K562 (cell line): Measurements from ENCODE around the gene CAGE1. TPM values are rescaled to one million over a fixed set of nuclear protein-coding genes. Genes with fewer than 3 reads are reported as not detected.

Source experiments
- ATAC-seq: fragments of 200-7000 bp; cut with Tn5 transposase; 3 replicates; pipeline ENCODE4 v1.9.1; 2020; ENCODE audit warnings: moderate library complexity
- BruUV-seq: library from RNA; stranded (reverse); fragments of 400-500 nt; replicated peaks from 2 replicates; lab custom pipeline; 2021; lab: Mats Ljungman, UMichigan
- CTCF ChIA-PET: fragments of 300-600 bp; formaldehyde crosslinking; extraction: SDS; loops from one replicate; lab custom pipeline; 2021; ENCODE audit warnings: low intra/inter-chr PET ratio; lab: Yijun Ruan, JAX
- POLR2A ChIA-PET: fragments of 300-600, 350-650 bp; sonication (Branson Sonifier 250); formaldehyde crosslinking; extraction: SDS; loops from one replicate; lab custom pipeline; 2021; ENCODE audit warnings: antibody characterized with exemption, inconsistent platforms; lab: Yijun Ruan, JAX
- DNase-seq, 4 experiments: peaks; one replicate each; pipeline versions ENCODE4 v3.0.0 to v3.0.0-alpha.2; 2011 to 2018; ENCODE audit warnings: low spot score in 3 of 4, mixed read lengths in 3 of 4; ENCODE audit errors: extremely low read depth in 1 of 4
- FAIRE-seq: peaks from 2 replicates; lab custom pipeline; 2011; peaks lifted over from hg19 to GRCh38; lab: Jason Lieb, UNC
- H2AFZ ChIP-seq: 2 replicates; pipeline ENCODE4 v1.6.0; 2011; ENCODE audit warnings: low read depth, low read length, control low read depth, inconsistent platforms
- H3K27ac ChIP-seq: fragments of 200-600 bp; 3 replicates; pipeline ENCODE4 v1.8.0; 2011; ENCODE audit warnings: low read depth, mild to moderate bottlenecking, control low read depth, inconsistent platforms, low read length, moderate library complexity, mixed read lengths; ENCODE audit errors: extremely low read depth
- H3K27me3 ChIP-seq, 2 experiments: fragments of 300-600 bp in 1 of 2; 2 replicates in 1 of 2; 3 replicates in 1 of 2; pipeline versions ENCODE4 v1.6.0 to v1.8.0; 2011; ENCODE audit warnings: inconsistent platforms in 2 of 2, low read length in 2 of 2, mild to moderate bottlenecking in 1 of 2, mixed read lengths in 1 of 2, moderate library complexity in 1 of 2; ENCODE audit not compliant: control insufficient read depth in 2 of 2, insufficient read depth in 2 of 2
- H3K36me3 ChIP-seq: fragments of 300-600 bp; 3 replicates; pipeline ENCODE4 v1.8.0; 2011; ENCODE audit warnings: mild to moderate bottlenecking, low read length, inconsistent platforms; ENCODE audit not compliant: control insufficient read depth, insufficient read depth
- H3K4me1 ChIP-seq, 2 experiments: fragments of 200-600 bp in 1 of 2; replicated peaks in 1 of 2; 2 replicates in 1 of 2; 3 replicates in 1 of 2; pipeline versions ENCODE4 v1.5.1 to v1.8.0; 2011; ENCODE audit warnings: inconsistent platforms in 2 of 2, low read length in 2 of 2, mild to moderate bottlenecking in 1 of 2, mixed read lengths in 1 of 2, moderate library complexity in 1 of 2; ENCODE audit not compliant: control insufficient read depth in 2 of 2, insufficient read depth in 2 of 2
- H3K4me2 ChIP-seq: 2 replicates; pipeline ENCODE4 v1.6.1; 2011; ENCODE audit warnings: low read length, control low read depth, inconsistent platforms, mixed read lengths; ENCODE audit not compliant: insufficient read depth
- H3K4me3 ChIP-seq: fragments of 200-600 bp; sonication (generic), shearing (Covaris generic); 2 replicates; pipeline ENCODE4 v1.5.1; 2016; ENCODE audit warnings: control low read depth, inconsistent platforms
- H3K79me2 ChIP-seq: fragments of 200-600 bp; 3 replicates; pipeline ENCODE4 v1.8.0; 2011; ENCODE audit warnings: low read length, inconsistent platforms; ENCODE audit not compliant: control insufficient read depth, insufficient read depth
- H3K9ac ChIP-seq, 2 experiments: 2 replicates each; pipeline versions ENCODE4 v1.6.0 to v1.6.1; 2011; ENCODE audit warnings: low read depth in 2 of 2, low read length in 2 of 2, control low read depth in 1 of 2, inconsistent platforms in 1 of 2, mild to moderate bottlenecking in 1 of 2, mixed read lengths in 1 of 2; ENCODE audit not compliant: insufficient read depth in 1 of 2
- H3K9me1 ChIP-seq: one replicate; pipeline ENCODE4 v1.6.0; 2011; ENCODE audit warnings: inconsistent platforms, mild to moderate bottlenecking, low read length, moderate library complexity; ENCODE audit not compliant: control insufficient read depth, insufficient read depth
- H3K9me3 ChIP-seq: replicated peaks from 2 replicates; pipeline ENCODE4 v1.5.1; 2011; ENCODE audit warnings: low read depth, low read length, inconsistent platforms; ENCODE audit not compliant: control insufficient read depth, insufficient read depth
- H4K20me1 ChIP-seq: replicated peaks from 2 replicates; pipeline ENCODE4 v1.6.1; 2011; ENCODE audit warnings: low read length, inconsistent platforms, mixed read lengths; ENCODE audit not compliant: control insufficient read depth, insufficient read depth
- MEF2D ChIP-seq: conservative IDR thresholded peaks from 2 replicates; pipeline ENCODE4 v1.6.1; 2016; ENCODE audit warnings: low read depth, missing genetic modification characterization, missing compliant biosample characterization
- RBM25 ChIP-seq: fragments of 200-400 bp; formaldehyde crosslinking; IDR thresholded peaks from 2 replicates; pipeline ENCODE4 v1.6.1; 2018; ENCODE audit warnings: low read length, low read depth, moderate library complexity; ENCODE audit not compliant: severe bottlenecking
- ZBTB33 ChIP-seq: sonication (generic); formaldehyde crosslinking; IDR thresholded peaks from 2 replicates; pipeline ENCODE4 v1.8.1; 2023; ENCODE audit warnings: mild to moderate bottlenecking, missing genetic modification reagents
- WGBS: fragments of 100-300 bp; shearing (Covaris generic); methylation state at CpG from one replicate; pipeline ENCODE4 v1.1.6; 2016; ENCODE audit warnings: low coverage, mixed read lengths; ENCODE audit not compliant: insufficient coverage; ENCODE audit errors: missing lambda C conversion rate; 5-methylcytosine and 5-hydroxymethylcytosine counted together
- in situ Hi-C: fragments of 300-500 bp; cut with MboI; formaldehyde crosslinking; loops from 4 replicates; pipeline ENCODE4 v1.15.0; 2018; ENCODE audit warnings: inconsistent platforms, mixed read lengths
- intact Hi-C: fragments of 100-400 bp; cut with micrococcal nuclease; formaldehyde crosslinking; loops from 2 replicates; pipeline ENCODE4 v1.14.2; 2022
- polyA plus RNA-seq, 8 experiments: library from polyadenylated mRNA; depleted of rRNA in 4 of 8; stranded (reverse) in 5 of 8; unstranded in 3 of 8; fragments of >200 nt; fragmentation: Nextera tagmentation in 2 of 8; fragmentation: Illumina TruSeq in 1 of 8; extraction: Ambion mirVana in 2 of 8; extraction: Trizol in 1 of 8; gene quantifications; 2 replicates each; pipeline versions ENCODE4 v1.2.1 to v1.2.3, GENCODE V29; 2011 to 2014; ENCODE audit warnings: inconsistent platforms in 1 of 8, missing spikeins in 1 of 8
- total RNA-seq, 7 experiments: library from RNA; depleted of rRNA in 6 of 7; stranded (reverse); fragments of >200 nt in 6 of 7; fragmentation: Illumina TruSeq in 2 of 7; extraction: Trizol in 2 of 7; gene quantifications; 2 replicates each; pipeline versions ENCODE4 v1.2.1 to v1.2.3, GENCODE V29; 2011 to 2021; ENCODE audit warnings: low replicate concordance in 1 of 7

The CAGE1 gene
- total and polyA plus RNA-seq, 9 of the 15 experiments (the other 6 are each of a cell fraction or from before 2014, with no cell fraction given) = 0.13 to 0.33 (median 0.18) TPM; not detected in 4

- no peak for DNase-seq
- Histone ChIP-seq H3K27ac (no peak overlapping the region), H3K9me1 (no peaks in the 10 kb centered on the region), H2AFZ (no peak overlapping the region), H3K4me2 (no peak overlapping the region), H3K4me3 (no peak overlapping the region), H3K27me3 (peaks cover 0 to 5% of the 10 kb centered on the region in 2 experiments; a peak in 1 of 5 replicates), H3K79me2 (no peaks in the 10 kb centered on the region), H3K9me3 (no peaks in the 10 kb centered on the region; the same call in 1 of the 2 replicates), H3K4me1 (no peaks in the 10 kb centered on the region), H3K9ac (no peak overlapping the region), H4K20me1 (0 out of 2 replicates have a peak, but pooled peaks cover 2% of the 10 kb centered on the region), H3K36me3 (no peaks in the 10 kb centered on the region)
- ATAC-seq = no peak
- in situ Hi-C loops (no loop called here), intact Hi-C loops (loop anchor here (1.0 kb wide), 1 partner anchor 190 kb away; no protein-coding TSS in a partner anchor)
- BruUV-seq = no TSS peak
- ChIA-PET CTCF (no interaction called here), POLR2A (interaction anchor here (0.6 to 1.2 kb wide), 3 partner anchors 10 to 1491 kb away, joined by 3 to 7 read pairs (median 3); no protein-coding TSS in a partner anchor)
- no peak for FAIRE-seq
- TF ChIP-seq ZBTB33 (0 out of 2 replicates have a peak, but pooled peaks have one; percentile 34), RBM25 (no peak), MEF2D (tag) (no peak)
- WGBS = 64% methylated on average over 22 of the region's 39 CpGs
Observed at GRCh38 chr6:7425808-7426190, 36.3 kb upstream of the CAGE1 start.
